AG04450 (cell line): Measurements from ENCODE around the gene AGPAT2. TPM values are rescaled to one million over a fixed set of nuclear protein-coding genes. Genes with fewer than 3 reads are reported as not detected.
A peak's percentile ranks its signal among the peaks of the same experiment; 100 is the strongest.

Experiments
- CTCF ChIA-PET: fragments of 300-600, 350-600 bp; formaldehyde crosslinking; extraction: SDS; loops from one replicate; lab custom pipeline; 2022; ENCODE audit warnings: antibody characterized with exemption, inconsistent platforms; lab: Charles Lee
- POLR2A ChIA-PET: fragments of 350-600 bp; formaldehyde crosslinking; extraction: SDS; loops from one replicate; lab custom pipeline; 2021; ENCODE audit warnings: antibody characterized with exemption, inconsistent platforms; lab: Yijun Ruan, JAX
- DNase-seq: peaks from one replicate; pipeline ENCODE4 v3.0.0-alpha.2; 2011; ENCODE audit warnings: low read depth, low spot score
- H3K27ac ChIP-seq: one replicate; pipeline ENCODE4 v1.5.1; 2012; ENCODE audit warnings: low read depth, low read length, control low read depth
- H3K27me3 ChIP-seq: one replicate; pipeline ENCODE4 v1.6.0; 2012; ENCODE audit warnings: low read length; ENCODE audit not compliant: control insufficient read depth, insufficient read depth
- H3K4me3 ChIP-seq: 2 replicates; pipeline ENCODE4 v1.5.1; 2011; ENCODE audit warnings: mild to moderate bottlenecking, low read depth, low read length, control low read depth
- H3K9me3 ChIP-seq: 2 replicates; pipeline ENCODE4 v1.5.1; 2012; ENCODE audit warnings: low read length; ENCODE audit not compliant: control insufficient read depth, insufficient read depth
- polyA plus RNA-seq: library from polyadenylated mRNA; depleted of rRNA; stranded (reverse); fragments of >200 nt; gene quantifications from 2 replicates; pipeline ENCODE4 v1.2.3, GENCODE V29; 2011
- TF ChIP-seq, protein P1 (sequence below): IDR thresholded peaks from 2 replicates; pipeline ENCODE4 v1.5.1; 2011; ENCODE audit warnings: low read depth, low read length, control low read depth, inconsistent platforms

The AGPAT2 gene
- polyA plus RNA-seq, 1 experiment, result 24.4 TPM

- TF ChIP-seq, protein P1, sequence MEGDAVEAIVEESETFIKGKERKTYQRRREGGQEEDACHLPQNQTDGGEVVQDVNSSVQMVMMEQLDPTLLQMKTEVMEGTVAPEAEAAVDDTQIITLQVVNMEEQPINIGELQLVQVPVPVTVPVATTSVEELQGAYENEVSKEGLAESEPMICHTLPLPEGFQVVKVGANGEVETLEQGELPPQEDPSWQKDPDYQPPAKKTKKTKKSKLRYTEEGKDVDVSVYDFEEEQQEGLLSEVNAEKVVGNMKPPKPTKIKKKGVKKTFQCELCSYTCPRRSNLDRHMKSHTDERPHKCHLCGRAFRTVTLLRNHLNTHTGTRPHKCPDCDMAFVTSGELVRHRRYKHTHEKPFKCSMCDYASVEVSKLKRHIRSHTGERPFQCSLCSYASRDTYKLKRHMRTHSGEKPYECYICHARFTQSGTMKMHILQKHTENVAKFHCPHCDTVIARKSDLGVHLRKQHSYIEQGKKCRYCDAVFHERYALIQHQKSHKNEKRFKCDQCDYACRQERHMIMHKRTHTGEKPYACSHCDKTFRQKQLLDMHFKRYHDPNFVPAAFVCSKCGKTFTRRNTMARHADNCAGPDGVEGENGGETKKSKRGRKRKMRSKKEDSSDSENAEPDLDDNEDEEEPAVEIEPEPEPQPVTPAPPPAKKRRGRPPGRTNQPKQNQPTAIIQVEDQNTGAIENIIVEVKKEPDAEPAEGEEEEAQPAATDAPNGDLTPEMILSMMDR, result no peak
- H3K4me3 ChIP-seq, result no peak overlapping the region
- ChIA-PET CTCF (interaction anchor here (1.1 to 3.0 kb wide), 3 partner anchors 8 to 56 kb away, joined by 3 to 15 read pairs (median 7); no protein-coding TSS in a partner anchor), POLR2A (interaction anchor here (1.0 kb wide), 1 partner anchor 54 kb away, joined by 3 read pairs; no protein-coding TSS in a partner anchor)
- no peak overlapping the region for H3K27ac ChIP-seq
- H3K9me3 ChIP-seq, result no peaks in the 10 kb centered on the region; the same call in 1 of the 2 replicates
- no peak for DNase-seq
- H3K27me3 ChIP-seq, result no peaks in the 10 kb centered on the region
Observed at GRCh38 chr9:136673088-136673974, 13.9 kb downstream of the AGPAT2 start.

- H3K4me3 ChIP-seq, result no peak overlapping the region
- POLR2A ChIA-PET, result interaction anchor here (1.0 to 1.6 kb wide), 2 partner anchors 55 to 56 kb away, joined by 3 to 6 read pairs; no protein-coding TSS in a partner anchor
- TF ChIP-seq, protein P1, result no peak
- H3K27ac ChIP-seq, result no peak overlapping the region
- CTCF ChIA-PET, result interaction anchor here (0.5 to 3.0 kb wide), 13 partner anchors 8 to 194 kb away, joined by 3 to 15 read pairs (median 5); no protein-coding TSS in a partner anchor
- H3K27me3 ChIP-seq, result peaks cover 2% of the 10 kb centered on the region
- DNase-seq, result no peak
- H3K9me3 ChIP-seq, result no peaks in the 10 kb centered on the region; the same call in 1 of the 2 replicates
Observed at GRCh38 chr9:136672431-136673087, 14.7 kb downstream of the AGPAT2 start.

DNA sequence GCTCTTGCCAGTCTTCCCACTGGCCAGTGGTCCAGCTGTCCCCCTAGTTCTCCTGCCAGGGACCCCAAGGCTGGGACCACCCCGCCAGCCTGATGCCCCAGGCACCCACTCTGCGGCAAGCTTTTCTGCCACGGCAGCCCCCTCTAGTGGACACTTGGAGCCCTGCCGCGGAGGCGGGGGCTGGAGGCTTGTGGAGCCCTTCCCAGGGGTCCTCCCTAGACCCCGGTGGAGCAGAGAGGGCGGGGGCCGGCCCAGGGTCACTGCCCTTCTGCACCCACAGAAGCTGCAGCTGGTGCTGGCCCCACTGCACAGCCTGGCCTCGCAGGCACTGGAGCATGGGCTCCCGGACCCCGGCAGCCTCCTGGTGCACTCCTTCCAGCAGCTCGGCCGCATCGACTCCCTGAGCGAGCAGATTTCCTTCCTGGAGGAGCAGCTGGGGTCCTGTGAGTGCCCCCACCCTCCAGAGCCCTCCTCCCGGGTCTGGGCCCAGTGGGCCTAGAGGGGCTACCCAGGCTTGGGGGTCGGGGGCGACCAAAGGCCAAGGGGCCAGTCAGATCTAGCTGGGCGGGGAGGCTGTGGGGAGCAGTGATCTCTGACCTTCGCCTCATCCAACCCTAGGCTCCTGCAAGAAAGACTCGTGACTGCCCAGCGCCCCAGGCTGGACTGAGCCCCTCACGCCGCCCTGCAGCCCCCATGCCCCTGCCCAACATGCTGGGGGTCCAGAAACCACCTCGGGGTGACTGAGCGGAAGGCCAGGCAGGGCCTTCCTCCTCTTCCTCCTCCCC lies 15.4 kb downstream of the AGPAT2 start:
- CTCF ChIA-PET, result interaction anchor here (0.6 to 3.0 kb wide), 19 partner anchors 9 to 194 kb away, joined by 3 to 15 read pairs (median 4); no protein-coding TSS in a partner anchor

GRCh38 chr9:136671254-136671614 lies 16.0 kb downstream of the AGPAT2 start:
- POLR2A ChIA-PET, result interaction anchor here (0.6 to 1.6 kb wide), 2 partner anchors 56 to 57 kb away, joined by 3 to 6 read pairs; no protein-coding TSS in a partner anchor
- CTCF ChIA-PET, result interaction anchor here (0.6 to 3.0 kb wide), 16 partner anchors 10 to 193 kb away, joined by 3 to 15 read pairs (median 4); no protein-coding TSS in a partner anchor
- Histone ChIP-seq H3K9me3 (no peaks in the 10 kb centered on the region; the same call in 1 of the 2 replicates), H3K27me3 (peaks cover 12% of the 10 kb centered on the region), H3K27ac (no peak overlapping the region), H3K4me3 (no peak overlapping the region)
- no peak for DNase-seq
- TF ChIP-seq, protein P1, result no peak

More for the DNA sequence above, 15.4 kb downstream of the AGPAT2 start:
- Histone ChIP-seq H3K9me3 (no peaks in the 10 kb centered on the region; the same call in 1 of the 2 replicates), H3K27ac (no peak overlapping the region), H3K4me3 (no peak overlapping the region), H3K27me3 (peaks cover 9% of the 10 kb centered on the region)
- TF ChIP-seq, protein P1, result peak; percentile 77
- DNase-seq, result no peak
- POLR2A ChIA-PET, result interaction anchor here (0.6 to 1.6 kb wide), 2 partner anchors 56 to 57 kb away, joined by 3 to 6 read pairs; no protein-coding TSS in a partner anchor
